GM21360 (cell line): ENCODE data around the gene KIF21B.

Experiments used
- ATAC-seq: cut with Tn5 transposase; IDR thresholded peaks from one replicate; pipeline ENCODE4 v1.9.1; 2021; ENCODE audit warnings: mild to moderate bottlenecking, moderate library complexity; ENCODE audit not compliant: unreplicated experiment

The KIF21B gene

GRCh38 chr1:201020040-201020591, 3.4 kb downstream of the KIF21B start:
- ATAC-seq, result no peak

GRCh38 chr1:201019321-201019977, 4.1 kb downstream of the KIF21B start:
- peak; percentile 55 for ATAC-seq

- no peak for ATAC-seq
Observed at GRCh38 chr1:201017828-201018163, 5.7 kb downstream of the KIF21B start.

GRCh38 chr1:201016943-201017827, 6.3 kb downstream of the KIF21B start:
- no peak for ATAC-seq

- ATAC-seq, result no peak
Observed at GRCh38 chr1:201016211-201016651, 7.3 kb downstream of the KIF21B start.

GRCh38 chr1:201015551-201016091, 7.9 kb downstream of the KIF21B start:
- no peak for ATAC-seq

- no peak for ATAC-seq
Observed at GRCh38 chr1:201014816-201015200, 8.7 kb downstream of the KIF21B start.

- no peak for ATAC-seq
Observed at GRCh38 chr1:201013991-201014815, 9.3 kb downstream of the KIF21B start.

- ATAC-seq, result no peak
Observed at GRCh38 chr1:201013031-201013485, 10.5 kb downstream of the KIF21B start.

GRCh38 chr1:201011616-201012015, 11.9 kb downstream of the KIF21B start:
- ATAC-seq, result no peak

GRCh38 chr1:201009962-201010645, 13.4 kb downstream of the KIF21B start:
- ATAC-seq, result no peak

- no peak for ATAC-seq
Observed at GRCh38 chr1:201008666-201009360, 14.7 kb downstream of the KIF21B start.

GRCh38 chr1:201007481-201007880, 16.0 kb downstream of the KIF21B start:
- ATAC-seq, result no peak

GRCh38 chr1:201006450-201006849, 17.1 kb downstream of the KIF21B start:
- ATAC-seq, result no peak

- no peak for ATAC-seq
Observed at GRCh38 chr1:201004732-201005131, 18.8 kb downstream of the KIF21B start.

GRCh38 chr1:201004154-201004553, 19.4 kb downstream of the KIF21B start:
- ATAC-seq, result no peak

- no peak for ATAC-seq
Observed at GRCh38 chr1:201002510-201002909, 21.0 kb downstream of the KIF21B start.

- no peak for ATAC-seq
Observed at GRCh38 chr1:201001962-201002361, 21.6 kb downstream of the KIF21B start.

- no peak for ATAC-seq
Observed at GRCh38 chr1:201000391-201000790, 23.1 kb downstream of the KIF21B start.

- no peak for ATAC-seq
Observed at GRCh38 chr1:200999667-201000066, 23.8 kb downstream of the KIF21B start.
